ENCODE measurements around the gene SMG6. TPM values are rescaled to one million over a fixed set of nuclear protein-coding genes. Genes with fewer than 3 reads are reported as not detected.
A peak's percentile ranks its signal among the peaks of the same experiment; 100 is the strongest.

SMG6 gene
- total RNA-seq, 1 experiment from 2014 or later, result 28.6 TPM

- TF ChIP-seq CTCF (conservative IDR thresholded peaks at IDR 0.05), result no peak; the same call in 1 of the 3 replicates
- Histone ChIP-seq H4K20me1 (ENCODE audit: control insufficient read depth, insufficient read depth, insufficient read length) (no peaks in the 10 kb centered on the region), H3K79me1 (ENCODE audit: insufficient read depth, low read depth, low read length, poor library complexity, severe bottlenecking) (no peaks in the 10 kb centered on the region), H3K9me3 (ENCODE audit: control insufficient read depth, low read depth, low read length) (no peaks in the 10 kb centered on the region), H2AFZ (ENCODE audit: low read length) (no peak overlapping the region), H3K18ac (ENCODE audit: insufficient read length, low read depth, low read length) (no peak overlapping the region), H4K8ac (replicated peaks; ENCODE audit: insufficient read length, low read depth, low read length) (no peak overlapping the region), H3K4me2 (ENCODE audit: insufficient read depth, insufficient read length, low read length) (no peak overlapping the region), H3K27me3 (ENCODE audit: insufficient read depth, low read length) (no peaks in the 10 kb centered on the region), H4K91ac (ENCODE audit: insufficient read length, low read depth, low read length) (no peak overlapping the region), H2BK5ac (ENCODE audit: insufficient read length, low read length) (no peak overlapping the region), H2BK15ac (ENCODE audit: low read depth, low read length) (no peak overlapping the region), H3K23me2 (ENCODE audit: insufficient read length, low read depth, low read length, poor library complexity, severe bottlenecking) (no peaks in the 10 kb centered on the region), H3K4ac (ENCODE audit: low read depth, low read length) (no peak overlapping the region), H3K56ac (ENCODE audit: insufficient read length, low read depth, low read length) (no peak overlapping the region), H2AK5ac (ENCODE audit: insufficient read length, low read length) (no peak overlapping the region), H3K14ac (ENCODE audit: insufficient read depth, low read length) (no peak overlapping the region; the same call in 1 of the 2 replicates), H3K9ac (ENCODE audit: extremely low read depth, insufficient read length, low read length) (no peak overlapping the region), H4K5ac (ENCODE audit: insufficient read length, low read depth, low read length) (no peak overlapping the region), H3K79me2 (ENCODE audit: insufficient read depth, low read length) (no peaks in the 10 kb centered on the region), H3K23ac (ENCODE audit: insufficient read length, low read depth, low read length) (no peak overlapping the region), H3T11ph (ENCODE audit: low read length) (no peak overlapping the region), H2BK120ac (ENCODE audit: low read depth, low read length, poor library complexity, severe bottlenecking) (no peak overlapping the region), H3K27ac (ENCODE audit: insufficient read length, low read depth, low read length) (no peak overlapping the region), H2BK12ac (ENCODE audit: insufficient read length, low read depth, low read length) (no peak overlapping the region), H3K4me1 (ENCODE audit: insufficient read depth, low read length) (no peaks in the 10 kb centered on the region), H2BK20ac (ENCODE audit: low read depth, low read length, poor library complexity, severe bottlenecking) (no peak overlapping the region)
- Mint-ChIP-seq H3K9me3 (no peaks in the 10 kb centered on the region), H3K27me3 (ENCODE audit: low read depth) (no peaks in the 10 kb centered on the region), H3K4me3 (no peak overlapping the region), H3K36me3 (ENCODE audit: insufficient read depth in 1 of 3, low read depth in 3 of 3) (peaks cover 5 to 32% (median 13%) of the 10 kb centered on the region in 3 experiments), H3K4me1 (peaks cover 14 to 27% of the 10 kb centered on the region in 2 experiments), H3K27ac (peak overlapping the region; percentile 67 to 82 (median 75); a peak in 4 of 7 replicates)
- peak; percentile 73 for DNase-seq
- no CpG with 5 or more reads among the region's 13 CpGs for WGBS (ENCODE audit: extremely low coverage, insufficient read length, low lambda C conversion rate)
These were observed 228.1 kb downstream of the SMG6 start for GRCh38 chr17:2075336-2076086.
